Measurements from ENCODE around the gene CDH18.

GRCh38 chr5:19767987-19768386 lies 220.0 kb downstream of the CDH18 start:
- TF ChIP-seq POLR2AphosphoS5 (IDR thresholded peaks at IDR 0.05; ENCODE audit: low read depth, low read length), result no peak
- TF ChIP-seq REST (IDR thresholded peaks at IDR 0.05; ENCODE audit: insufficient read depth in 1 of 2, low read depth in 2 of 2, low read length in 2 of 2), result no peak
- TF ChIP-seq TAF1 (IDR thresholded peaks at IDR 0.05; ENCODE audit: borderline replicate concordance, insufficient read depth, low read length), result no peak
- TF ChIP-seq SIN3A (IDR thresholded peaks at IDR 0.05; ENCODE audit: borderline replicate concordance, insufficient read depth, low read length), result no peak
- TF ChIP-seq FOXP2 (optimal IDR thresholded peaks at IDR 0.05; ENCODE audit: borderline replicate concordance, extremely low read depth, extremely low read length, insufficient read depth), result no peak
